Kidney (tissue), 14 donors: Measurements from ENCODE around the gene C6orf89. TPM values are rescaled to one million over a fixed set of nuclear protein-coding genes. Genes with fewer than 3 reads are reported as not detected.

Source experiments
- DNase-seq, 5 donors: peaks; one replicate each; pipeline ENCODE4 v3.0.0-alpha.2; 2013 to 2020
- FAIRE-seq: peaks from 2 replicates; lab custom pipeline; 2012; peaks lifted over from hg19 to GRCh38; lab: Jason Lieb, UNC
- H3K27ac ChIP-seq, 2 donors: one replicate each; pipeline ENCODE4 v1.7.0; 2013; ENCODE audit warnings: low read depth in 2 of 2, low read length in 2 of 2, inconsistent platforms in 1 of 2
- H3K27me3 ChIP-seq: one replicate; pipeline ENCODE4 v1.7.1; 2013; ENCODE audit warnings: low read length, inconsistent platforms; ENCODE audit not compliant: control insufficient read depth, insufficient read depth
- H3K36me3 ChIP-seq, 3 donors: one replicate each; pipeline versions ENCODE4 v1.7.0 to v1.7.1; 2013; ENCODE audit warnings: low read length in 3 of 3, control low read depth in 1 of 3, inconsistent platforms in 1 of 3; ENCODE audit not compliant: insufficient read depth in 3 of 3, control insufficient read depth in 2 of 3
- H3K4me1 ChIP-seq, 3 donors: one replicate each; pipeline versions ENCODE4 v1.7.0 to v1.7.1; 2013; ENCODE audit warnings: low read length in 3 of 3, inconsistent platforms in 1 of 3, low read depth in 1 of 3; ENCODE audit not compliant: control insufficient read depth in 2 of 3, insufficient read depth in 2 of 3
- H3K4me3 ChIP-seq, 3 donors: one replicate each; pipeline versions ENCODE4 v1.7.0 to v1.8.1; 2013; ENCODE audit warnings: low read length in 3 of 3, control low read depth in 1 of 3, inconsistent platforms in 1 of 3
- H3K9ac ChIP-seq, 3 donors: one replicate each; pipeline versions ENCODE4 v1.7.0 to v1.7.1; 2013; ENCODE audit warnings: low read length in 3 of 3, control low read depth in 1 of 3, inconsistent platforms in 1 of 3
- H3K9me3 ChIP-seq, 3 donors: one replicate each; pipeline versions ENCODE4 v1.7.0 to v1.7.1; 2013; ENCODE audit warnings: low read length in 3 of 3, control low read depth in 1 of 3, inconsistent platforms in 1 of 3; ENCODE audit not compliant: control insufficient read depth in 2 of 3, insufficient read depth in 1 of 3
- intact Hi-C: fragments of 100-400 bp; cut with DNase I; formaldehyde crosslinking; loops from one replicate; pipeline ENCODE4 v1.11.1; 2022
- polyA plus RNA-seq: library from polyadenylated mRNA; stranded (reverse); fragments of 350-450 nt; fragmentation: Illumina TruSeq; extraction: RNeasy Lipid Tissue Mini Kit (QIAGEN cat#74804); gene quantifications from one replicate; pipeline ENCODE4 v1.2.3, GENCODE V29; 2014; ENCODE audit warnings: low read depth, low replicate concordance; ENCODE audit not compliant: insufficient read depth
- total RNA-seq: library from RNA; stranded (reverse); fragmentation: NEBNext Ultra II Directional; extraction: Animal tissue kit (Norgen Biotek cat#: 25700); gene quantifications from one replicate; pipeline ENCODE4 v1.2.1, GENCODE V29; 2021
- TF ChIP-seq, protein P1 (sequence below): IDR thresholded peaks from 3 replicates; pipeline ENCODE4 v1.5.1; 2012; ENCODE audit warnings: mild to moderate bottlenecking, moderate library complexity, borderline replicate concordance; ENCODE audit not compliant: insufficient read depth; ENCODE audit errors: extremely low read depth
- donor health status: control.
- donor health status: control.
- donor health status: control.
- donor health status: control.
- donor health status: control.
- donor health status: DM: yes; HTN: yes; CAD: no.
- donor health status: Normal renal cell carcinoma (clear cell type).

C6orf89 gene
- total and polyA plus RNA-seq, 2 donors from 2014 or later = 25.7 to 72.4 TPM

- no peak for FAIRE-seq
Observed at GRCh38 chr6:36929152-36929551, 43.4 kb downstream of the C6orf89 start.

DNA sequence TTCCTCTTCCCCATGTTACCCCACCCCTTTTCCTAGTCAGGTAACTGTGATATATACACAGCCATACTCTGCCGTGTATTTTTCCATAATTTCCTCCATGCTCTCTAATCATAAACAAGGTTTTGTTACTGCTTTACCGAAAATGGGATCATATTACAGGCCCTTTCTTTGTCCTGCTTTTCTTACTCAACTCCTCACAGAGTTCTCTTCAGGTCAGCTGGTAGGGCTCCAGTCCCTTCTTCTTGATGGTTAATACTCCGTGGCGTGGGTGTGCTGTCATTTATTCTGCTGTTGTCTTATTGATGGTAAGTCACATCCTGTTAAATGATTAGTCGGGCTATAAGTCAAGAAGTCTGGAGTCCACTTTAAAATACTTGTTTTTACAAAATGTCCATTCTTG, 43.9 kb downstream of the C6orf89 start:
- Histone ChIP-seq H3K9ac (no peak overlapping the region), H3K36me3 (peaks cover 0 to 9% (median 8%) of the 10 kb centered on the region in 3 donors), H3K4me3 (no peak overlapping the region), H3K4me1 (no peaks in the 10 kb centered on the region), H3K27me3 (no peaks in the 10 kb centered on the region), H3K9me3 (no peaks in the 10 kb centered on the region), H3K27ac (no peak overlapping the region)
- DNase-seq = peak in 2 of 5 donors; percentile 45 to 63
- TF ChIP-seq, protein P1, sequence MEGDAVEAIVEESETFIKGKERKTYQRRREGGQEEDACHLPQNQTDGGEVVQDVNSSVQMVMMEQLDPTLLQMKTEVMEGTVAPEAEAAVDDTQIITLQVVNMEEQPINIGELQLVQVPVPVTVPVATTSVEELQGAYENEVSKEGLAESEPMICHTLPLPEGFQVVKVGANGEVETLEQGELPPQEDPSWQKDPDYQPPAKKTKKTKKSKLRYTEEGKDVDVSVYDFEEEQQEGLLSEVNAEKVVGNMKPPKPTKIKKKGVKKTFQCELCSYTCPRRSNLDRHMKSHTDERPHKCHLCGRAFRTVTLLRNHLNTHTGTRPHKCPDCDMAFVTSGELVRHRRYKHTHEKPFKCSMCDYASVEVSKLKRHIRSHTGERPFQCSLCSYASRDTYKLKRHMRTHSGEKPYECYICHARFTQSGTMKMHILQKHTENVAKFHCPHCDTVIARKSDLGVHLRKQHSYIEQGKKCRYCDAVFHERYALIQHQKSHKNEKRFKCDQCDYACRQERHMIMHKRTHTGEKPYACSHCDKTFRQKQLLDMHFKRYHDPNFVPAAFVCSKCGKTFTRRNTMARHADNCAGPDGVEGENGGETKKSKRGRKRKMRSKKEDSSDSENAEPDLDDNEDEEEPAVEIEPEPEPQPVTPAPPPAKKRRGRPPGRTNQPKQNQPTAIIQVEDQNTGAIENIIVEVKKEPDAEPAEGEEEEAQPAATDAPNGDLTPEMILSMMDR = no peak
- FAIRE-seq = no peak
- intact Hi-C loops = no loop called here

More at GRCh38 chr6:36929152-36929551, 43.4 kb downstream of the C6orf89 start:
- Histone ChIP-seq H3K9ac (no peak overlapping the region), H3K27ac (no peak overlapping the region), H3K36me3 (peaks cover 0 to 13% (median 11%) of the 10 kb centered on the region in 3 donors), H3K27me3 (no peaks in the 10 kb centered on the region), H3K4me1 (no peaks in the 10 kb centered on the region), H3K9me3 (no peaks in the 10 kb centered on the region), H3K4me3 (no peak overlapping the region)
- DNase-seq = no peak
- intact Hi-C loops = no loop called here
- TF ChIP-seq, protein P1 = no peak

- Histone ChIP-seq H3K27me3 (no peaks in the 10 kb centered on the region), H3K27ac (no peak overlapping the region), H3K9ac (no peak overlapping the region), H3K36me3 (peaks cover 0 to 4% (median 2%) of the 10 kb centered on the region in 3 donors), H3K9me3 (no peaks in the 10 kb centered on the region), H3K4me3 (no peak overlapping the region), H3K4me1 (no peaks in the 10 kb centered on the region)
- TF ChIP-seq, protein P1 = no peak
- intact Hi-C loops = no loop called here
- FAIRE-seq (no peak), DNase-seq (no peak)
Observed at GRCh38 chr6:36930483-36930882, 44.7 kb downstream of the C6orf89 start.

- Histone ChIP-seq H3K27ac (no peak overlapping the region), H3K27me3 (no peaks in the 10 kb centered on the region), H3K36me3 (no peaks in the 10 kb centered on the region), H3K9me3 (no peaks in the 10 kb centered on the region), H3K4me1 (no peaks in the 10 kb centered on the region), H3K9ac (no peak overlapping the region), H3K4me3 (no peak overlapping the region)
- TF ChIP-seq, protein P1 = no peak
- intact Hi-C loops = no loop called here
- DNase-seq (no peak), FAIRE-seq (no peak)
Observed at GRCh38 chr6:36933102-36933501, 47.4 kb downstream of the C6orf89 start.
